ENCODE measurements around the gene ME3.

- TF ChIP-seq GATA2 (IDR thresholded peaks at IDR 0.05; ENCODE audit: low read depth, low read length) (no peak), GATA3 (IDR thresholded peaks at IDR 0.05; ENCODE audit: low read depth, low read length) (no peak)
Observed at GRCh38 chr11:86710936-86711335, 38.5 kb upstream of the ME3 start.

All from SH-SY5Y (cell line).